PC-3 (cell line): Measurements from ENCODE around the gene TTC39B. TPM values are rescaled to one million over a fixed set of nuclear protein-coding genes. Genes with fewer than 3 reads are reported as not detected.

Experiments used
- ATAC-seq: fragments of 200-7000 bp; cut with Tn5 transposase; 2 replicates; pipeline ENCODE4 v1.9.1; 2020; ENCODE audit warnings: mild to moderate bottlenecking, moderate library complexity
- BruUV-seq: library from RNA; stranded (reverse); fragments of 400-500 nt; replicated peaks from 2 replicates; lab custom pipeline; 2021; lab: Mats Ljungman, UMichigan
- CTCF ChIA-PET: fragments of 300-600 bp; sonication (Branson Sonifier 250); formaldehyde crosslinking; loops from one replicate; lab custom pipeline; 2022; ENCODE audit warnings: antibody characterized with exemption; lab: Charles Lee
- POLR2A ChIA-PET: fragments of 300-600 bp; sonication (Branson Sonifier 250); formaldehyde crosslinking; loops from one replicate; lab custom pipeline; 2022; ENCODE audit warnings: antibody characterized with exemption; ENCODE audit not compliant: unreplicated experiment; lab: Charles Lee
- DNase-seq: peaks from one replicate; pipeline ENCODE4 v3.0.0-alpha.2; 2015
- H2AFZ ChIP-seq: fragments of 300-600 bp; sonication (generic); 2 replicates; pipeline ENCODE4 v1.6.0; 2016; ENCODE audit warnings: antibody characterized with exemption, low read length
- H3F3A ChIP-seq: fragments of 300-600 bp; sonication (generic); one replicate; pipeline ENCODE4 v1.6.0; 2017; ENCODE audit warnings: antibody characterized with exemption, low read length, control low read depth, mild to moderate bottlenecking; ENCODE audit not compliant: unreplicated experiment
- H3K27ac ChIP-seq: fragments of 300-600 bp; sonication (generic); 2 replicates; pipeline ENCODE4 v1.5.1; 2016; ENCODE audit warnings: mild to moderate bottlenecking, low read length
- H3K27me3 ChIP-seq: fragments of 300-600 bp; sonication (generic); 2 replicates; pipeline ENCODE4 v1.6.1; 2016; ENCODE audit warnings: low read length, mixed read lengths
- H3K36me3 ChIP-seq: fragments of 300-600 bp; sonication (generic); 2 replicates; pipeline ENCODE4 v1.6.1; 2016; ENCODE audit warnings: low read depth, mixed run types, low read length, mixed read lengths
- H3K4me1 ChIP-seq: fragments of 300-600 bp; sonication (generic); 2 replicates; pipeline ENCODE4 v1.5.1; 2016; ENCODE audit warnings: low read length; ENCODE audit not compliant: insufficient read depth
- H3K4me2 ChIP-seq: fragments of 300-600 bp; sonication (generic); 2 replicates; pipeline ENCODE4 v1.6.0; 2016; ENCODE audit warnings: low read length
- H3K4me3 ChIP-seq: fragments of 300-600 bp; sonication (generic); 2 replicates; pipeline ENCODE4 v1.5.1; 2016; ENCODE audit warnings: mild to moderate bottlenecking, low read length, mixed read lengths
- H3K79me2 ChIP-seq: fragments of 300-600 bp; sonication (generic); 2 replicates; pipeline ENCODE4 v1.6.1; 2017; ENCODE audit warnings: low read length, mixed read lengths
- H3K9ac ChIP-seq: fragments of 300-600 bp; sonication (generic); 2 replicates; pipeline ENCODE4 v1.6.0; 2016; ENCODE audit warnings: mild to moderate bottlenecking, low read length
- H3K9me2 ChIP-seq: fragments of 300-600 bp; sonication (generic); replicated peaks from 2 replicates; pipeline ENCODE4 v1.6.1; 2016; ENCODE audit warnings: mixed run types, low read length, mixed read lengths
- H3K9me3 ChIP-seq: fragments of 300-600 bp; sonication (generic); 2 replicates; pipeline ENCODE4 v1.6.1; 2016; ENCODE audit warnings: low read length, mixed read lengths
- H4K20me1 ChIP-seq: fragments of 300-600 bp; sonication (generic); 2 replicates; pipeline ENCODE4 v1.6.1; 2016; ENCODE audit warnings: low read length, mixed read lengths
- CTCF ChIP-seq: fragments of 300-600 bp; sonication (generic); conservative IDR thresholded peaks from 2 replicates; pipeline ENCODE4 v1.5.1; 2017; ENCODE audit warnings: antibody characterized with exemption, low read depth, mild to moderate bottlenecking, low read length
- EZH2 ChIP-seq: fragments of 300-600 bp; sonication (generic); IDR thresholded peaks from one replicate; pipeline ENCODE4 v1.6.1; 2017; ENCODE audit warnings: antibody characterized with exemption, mild to moderate bottlenecking, low read length; ENCODE audit not compliant: unreplicated experiment
- EZH2phosphoT487 ChIP-seq: fragments of 300-600 bp; sonication (generic); IDR thresholded peaks from 2 replicates; pipeline ENCODE4 v1.6.1; 2018; ENCODE audit warnings: mild to moderate bottlenecking, antibody characterized with exemption, low read length, borderline replicate concordance
- intact Hi-C: fragments of 100-400 bp; cut with micrococcal nuclease; formaldehyde crosslinking; loops from 2 replicates; pipeline ENCODE4 v1.9.0; 2023
- total RNA-seq: library from RNA; depleted of rRNA; stranded (reverse); fragments of >200 nt; gene quantifications from 2 replicates; pipeline ENCODE4 v1.2.3, GENCODE V29; 2014

The TTC39B gene
- total RNA-seq, 1 experiment from 2014 or later: 1.5 TPM

- POLR2A ChIA-PET: no interaction called here
- H2AFZ ChIP-seq: no peak overlapping the region
- H3F3A ChIP-seq: no peaks in the 10 kb centered on the region
- peaks cover 8% of the 10 kb centered on the region for H3K4me1 ChIP-seq
- no peaks in the 10 kb centered on the region for H3K9me3 ChIP-seq
- intact Hi-C loops: no loop called here
- no peak overlapping the region for H3K27ac ChIP-seq
- H3K36me3 ChIP-seq: no peaks in the 10 kb centered on the region
- TF ChIP-seq EZH2phosphoT487 (no peak), CTCF (no peak), EZH2 (no peak)
- no peaks in the 10 kb centered on the region for H3K27me3 ChIP-seq
- ATAC-seq: no peak
- no TSS peak for BruUV-seq
- peak; percentile 18 for DNase-seq
- no peaks in the 10 kb centered on the region for H3K9me2 ChIP-seq
- H3K4me2 ChIP-seq: no peak overlapping the region
- no peak overlapping the region for H3K4me3 ChIP-seq
- no peak overlapping the region for H3K9ac ChIP-seq
- CTCF ChIA-PET: no interaction called here
- H4K20me1 ChIP-seq: no peaks in the 10 kb centered on the region
- H3K79me2 ChIP-seq: no peaks in the 10 kb centered on the region
These were observed 151.2 kb downstream of the TTC39B start for GRCh38 chr9:15155826-15156225.

GRCh38 chr9:15155323-15155722, 151.7 kb downstream of the TTC39B start:
- Histone ChIP-seq H3K27ac (no peak overlapping the region), H2AFZ (no peak overlapping the region), H3K27me3 (no peaks in the 10 kb centered on the region), H3K79me2 (no peaks in the 10 kb centered on the region), H3K4me3 (no peak overlapping the region), H3K4me1 (peaks cover 8% of the 10 kb centered on the region), H3K9me3 (no peaks in the 10 kb centered on the region), H3K36me3 (no peaks in the 10 kb centered on the region), H3K9ac (no peak overlapping the region), H3K9me2 (no peaks in the 10 kb centered on the region), H3K4me2 (no peak overlapping the region), H3F3A (no peaks in the 10 kb centered on the region), H4K20me1 (no peaks in the 10 kb centered on the region)
- intact Hi-C loops: no loop called here
- ChIA-PET CTCF (no interaction called here), POLR2A (no interaction called here)
- TF ChIP-seq EZH2: no peak
- BruUV-seq: no TSS peak
- no peak for DNase-seq
- no peak for ATAC-seq

- Histone ChIP-seq H3K36me3 (no peaks in the 10 kb centered on the region), H3K9ac (no peak overlapping the region), H2AFZ (no peak overlapping the region), H3K9me2 (no peaks in the 10 kb centered on the region), H3F3A (no peaks in the 10 kb centered on the region), H3K27ac (no peak overlapping the region), H3K4me1 (peaks cover 8% of the 10 kb centered on the region), H3K9me3 (no peaks in the 10 kb centered on the region), H3K4me3 (no peak overlapping the region), H3K79me2 (no peaks in the 10 kb centered on the region), H3K27me3 (no peaks in the 10 kb centered on the region), H3K4me2 (no peak overlapping the region), H4K20me1 (no peaks in the 10 kb centered on the region)
- ChIA-PET CTCF (no interaction called here), POLR2A (no interaction called here)
- intact Hi-C loops: no loop called here
- TF ChIP-seq EZH2 (no peak), CTCF (no peak), EZH2phosphoT487 (no peak)
- DNase-seq (no peak), ATAC-seq (no peak)
- BruUV-seq: no TSS peak
These were observed 152.3 kb downstream of the TTC39B start for GRCh38 chr9:15154677-15155076.
